ENCODE results near the gene DNAJC18. TPM values are rescaled to one million over a fixed set of nuclear protein-coding genes. Genes with fewer than 3 reads are reported as not detected.
"Not testable (repeated sequence)": the region's sequence is repeated elsewhere in the genome, so short reads cannot be mapped to it uniquely, and the experiment has no call there.

The DNAJC18 gene
- total RNA-seq, 1 experiment from 2014 or later: 2.2 TPM

DNA sequence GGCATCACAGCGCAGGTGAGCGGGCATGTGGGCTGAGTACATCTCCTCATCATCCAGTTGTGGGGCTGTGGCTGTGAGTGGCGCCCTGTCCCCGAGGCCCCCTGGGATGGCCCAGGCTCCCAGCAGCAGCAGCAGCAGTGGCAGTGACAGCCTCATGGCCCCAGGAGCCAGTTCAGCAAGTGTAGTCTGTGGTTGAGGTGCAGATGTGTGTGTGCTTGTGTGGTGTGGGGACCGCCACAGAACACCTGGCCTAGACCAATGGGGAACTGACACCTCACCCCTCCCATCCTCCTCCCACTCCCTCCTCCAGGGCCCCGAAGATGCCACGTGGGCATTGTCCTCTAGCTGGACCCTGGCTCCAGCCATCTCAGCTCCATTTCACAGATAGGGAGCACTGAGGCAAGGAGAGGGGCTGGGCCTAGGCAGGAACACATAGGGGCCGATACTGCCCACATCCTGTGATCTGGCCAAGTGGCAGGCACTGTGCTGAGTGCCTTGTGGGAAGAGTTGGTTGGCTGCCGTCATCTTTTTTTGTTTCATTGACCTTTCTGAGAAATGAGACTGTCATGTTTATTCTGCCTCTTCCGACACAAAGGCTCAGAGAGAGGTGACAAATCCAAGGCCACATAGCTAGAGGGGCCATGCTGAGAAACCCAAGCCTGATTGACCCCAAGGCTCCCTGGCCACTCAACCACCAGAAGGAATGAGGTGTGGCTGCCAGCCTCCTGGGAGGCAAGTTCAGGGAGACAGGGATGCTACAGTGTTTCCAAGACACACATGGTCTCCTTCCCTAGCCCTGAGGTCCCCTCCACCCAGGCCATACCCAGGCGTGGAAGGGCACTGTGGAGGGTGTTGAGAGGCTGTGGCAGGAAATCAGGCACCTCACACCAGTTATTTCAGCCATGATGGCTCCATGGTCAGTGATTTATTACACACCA lies 49.4 kb downstream of the DNAJC18 start, which contains the start of gene MZB1:
TSS of gene MZB1 (minus strand) at position 213 of the 938 bp plus-strand sequence. CDS start at position 156, 57 bp downstream.
- DNase-seq (ENCODE audit: extremely low read depth, low read depth): no peak

DNA sequence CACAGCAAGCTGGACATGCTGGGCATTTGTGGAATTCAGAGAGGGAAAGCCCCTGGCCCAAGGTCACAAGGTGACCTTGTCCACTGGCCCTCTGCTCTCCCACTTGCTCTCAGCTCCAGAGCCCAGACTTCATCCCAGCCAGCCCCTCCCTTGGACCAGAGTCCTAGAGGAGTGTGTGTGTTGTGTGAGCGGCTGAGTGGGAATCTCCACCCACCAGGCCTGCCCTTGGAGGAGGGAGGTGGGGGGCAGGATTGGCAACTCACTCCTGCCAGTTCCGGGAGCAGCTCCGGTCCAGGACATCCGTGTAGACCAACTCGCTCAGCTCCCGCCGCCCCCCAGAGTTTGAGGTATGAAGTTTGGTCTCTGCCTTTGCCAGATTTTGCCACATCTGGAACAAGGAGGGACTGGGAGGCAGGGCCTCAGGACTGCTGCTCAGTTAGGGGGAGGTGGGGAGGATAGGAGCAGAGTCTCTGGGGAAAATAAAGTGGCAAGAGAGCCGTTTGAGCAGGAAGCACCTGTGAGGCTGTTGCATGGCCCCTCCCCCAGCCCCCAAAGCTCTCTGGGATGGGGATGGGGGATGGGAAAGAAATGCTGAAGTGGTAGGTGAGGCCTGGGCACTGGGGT lies 51.0 kb downstream of the DNAJC18 start:
- DNase-seq (ENCODE audit: extremely low read depth, low read depth): no peak

DNA sequence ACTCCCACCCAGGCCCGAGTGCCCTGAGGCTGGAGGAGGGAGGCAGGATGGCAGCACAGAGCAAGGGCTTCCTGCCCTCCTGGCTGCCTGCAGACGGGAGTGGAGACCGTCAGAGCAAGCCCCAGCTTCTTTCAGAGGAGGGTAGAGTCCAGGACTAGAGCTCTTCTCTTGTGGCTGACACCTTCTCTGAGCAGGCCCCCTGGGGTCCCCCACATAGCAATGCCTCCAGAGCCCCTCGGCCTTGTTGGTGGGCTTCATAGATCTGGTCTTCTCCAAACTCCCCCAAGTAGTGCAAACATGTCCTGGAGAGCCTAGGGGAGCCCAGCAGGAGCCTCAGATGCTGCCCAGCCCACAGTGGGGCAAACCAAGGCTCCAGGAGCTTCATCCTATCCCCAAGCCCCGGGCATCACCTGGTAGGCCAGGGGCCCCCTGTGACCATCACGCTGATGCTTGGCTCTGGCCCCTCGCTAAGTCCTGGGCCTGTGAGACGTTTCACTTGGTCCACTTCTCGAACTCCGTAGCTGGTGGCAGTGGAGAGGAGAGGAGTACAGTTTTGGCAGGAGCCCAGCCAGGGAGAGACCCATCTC lies 51.6 kb downstream of the DNAJC18 start:
- DNase-seq (ENCODE audit: extremely low read depth, low read depth): no peak

DNA sequence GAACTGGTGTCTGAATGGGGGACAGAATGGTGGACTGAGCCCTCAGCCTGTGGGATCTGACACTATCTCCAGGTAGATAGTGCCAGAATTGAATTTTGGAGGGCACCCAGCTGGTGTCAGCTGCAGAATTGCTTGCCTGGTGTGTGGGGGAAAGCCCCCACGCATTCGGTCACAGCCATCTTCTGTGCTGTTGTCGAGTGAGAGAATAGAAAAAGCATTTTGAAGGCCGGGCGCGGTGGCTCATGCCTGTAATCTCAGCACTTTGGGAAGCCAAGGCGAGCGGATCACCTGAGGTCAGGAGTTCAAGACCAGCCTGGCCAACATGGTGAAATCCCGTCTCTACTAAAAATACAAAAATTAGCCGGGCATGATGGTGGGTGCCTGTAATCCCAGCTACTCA lies 52.4 kb downstream of the DNAJC18 start:
- DNase-seq (ENCODE audit: extremely low read depth, low read depth): not testable (repeated sequence)

DNA sequence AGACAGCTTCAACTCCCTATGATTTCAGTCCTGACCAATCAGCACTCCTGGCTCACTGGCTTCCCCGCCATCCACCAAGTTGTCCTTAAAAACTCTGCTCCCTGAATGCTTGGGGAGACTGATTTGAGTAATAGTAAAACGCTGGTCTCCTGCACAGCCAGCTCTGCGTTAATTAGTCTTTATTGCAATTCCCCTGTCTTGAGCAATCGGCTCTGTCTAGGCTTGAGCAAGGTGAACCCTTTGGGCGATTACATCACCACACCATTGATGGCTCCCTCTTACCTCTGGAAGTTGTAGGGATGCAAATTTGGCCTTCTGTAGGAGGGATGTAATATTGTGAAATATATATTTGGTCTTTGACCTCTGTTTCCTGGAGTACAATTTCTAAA lies 53.3 kb downstream of the DNAJC18 start:
- no peak for DNase-seq (ENCODE audit: extremely low read depth, low read depth)

DNA sequence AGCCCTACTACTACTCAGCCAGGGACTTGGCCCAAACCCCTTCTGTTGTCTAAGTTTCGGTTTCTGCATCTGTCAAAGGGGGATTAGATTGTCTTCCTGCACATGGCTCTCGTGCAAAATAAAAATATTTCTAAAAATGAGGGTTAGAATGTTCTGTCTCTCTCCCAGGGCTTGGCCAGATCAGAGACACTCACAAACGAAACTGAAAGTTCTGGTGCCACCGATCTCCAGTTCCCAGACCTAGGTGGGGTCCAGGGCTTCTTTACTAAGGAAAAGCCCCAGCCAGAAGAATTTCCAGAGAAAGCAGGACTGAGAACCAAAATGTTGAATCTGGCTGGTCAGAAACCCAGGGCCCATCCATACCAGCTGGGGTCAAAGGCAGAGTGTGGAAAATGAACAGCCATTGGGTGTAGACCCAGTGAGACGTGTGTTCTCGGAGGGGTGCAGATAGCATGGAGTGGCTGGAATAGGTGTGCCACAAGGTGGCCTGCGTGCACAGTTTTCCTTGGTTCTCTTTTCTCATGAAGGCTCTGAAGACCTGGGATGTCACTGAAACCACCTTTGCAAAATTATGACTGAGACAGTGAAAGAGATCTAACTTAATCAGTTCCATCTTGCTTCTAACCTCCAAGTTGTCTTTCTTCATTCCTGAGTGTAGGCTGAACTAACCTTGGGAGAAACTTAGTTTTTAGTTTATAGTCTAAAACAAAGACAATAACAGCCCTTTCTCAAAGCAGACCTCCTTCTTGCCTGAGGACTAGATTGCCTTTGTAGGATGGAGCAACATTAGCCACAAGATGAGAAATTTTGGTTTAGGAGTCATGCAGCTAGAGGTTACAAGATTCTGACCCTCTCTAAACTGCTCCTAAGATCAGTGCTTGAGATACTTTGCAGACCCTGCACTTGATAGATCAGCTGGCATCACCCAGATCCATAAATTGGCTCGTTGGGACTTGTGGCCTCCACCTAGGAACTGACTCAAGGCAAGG lies 54.0 kb downstream of the DNAJC18 start:
- DNase-seq (ENCODE audit: extremely low read depth, low read depth): no peak

DNA sequence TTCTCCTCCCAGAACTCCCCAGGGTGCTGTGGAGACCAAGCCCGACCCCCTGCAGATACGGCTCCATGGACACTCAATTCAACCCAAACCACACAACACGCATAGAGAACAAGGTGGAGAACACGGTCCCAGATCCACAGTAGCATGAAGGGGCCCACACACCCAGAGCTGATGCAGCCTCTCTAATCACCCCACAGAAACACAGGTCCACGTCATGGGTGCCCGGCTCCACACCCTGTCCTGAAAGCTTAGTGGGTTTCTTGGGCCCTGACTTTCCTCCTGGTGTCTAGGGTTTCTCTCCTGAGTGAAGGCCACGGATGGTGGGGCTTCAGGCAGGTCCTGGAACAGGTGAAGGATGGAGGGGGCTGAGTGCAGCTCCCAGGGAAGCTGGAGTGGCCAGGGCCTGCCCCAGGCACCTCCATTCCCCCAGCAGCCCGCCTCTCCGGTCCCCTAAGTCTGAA lies 54.7 kb downstream of the DNAJC18 start:
- no peak for DNase-seq (ENCODE audit: extremely low read depth, low read depth)

DNA sequence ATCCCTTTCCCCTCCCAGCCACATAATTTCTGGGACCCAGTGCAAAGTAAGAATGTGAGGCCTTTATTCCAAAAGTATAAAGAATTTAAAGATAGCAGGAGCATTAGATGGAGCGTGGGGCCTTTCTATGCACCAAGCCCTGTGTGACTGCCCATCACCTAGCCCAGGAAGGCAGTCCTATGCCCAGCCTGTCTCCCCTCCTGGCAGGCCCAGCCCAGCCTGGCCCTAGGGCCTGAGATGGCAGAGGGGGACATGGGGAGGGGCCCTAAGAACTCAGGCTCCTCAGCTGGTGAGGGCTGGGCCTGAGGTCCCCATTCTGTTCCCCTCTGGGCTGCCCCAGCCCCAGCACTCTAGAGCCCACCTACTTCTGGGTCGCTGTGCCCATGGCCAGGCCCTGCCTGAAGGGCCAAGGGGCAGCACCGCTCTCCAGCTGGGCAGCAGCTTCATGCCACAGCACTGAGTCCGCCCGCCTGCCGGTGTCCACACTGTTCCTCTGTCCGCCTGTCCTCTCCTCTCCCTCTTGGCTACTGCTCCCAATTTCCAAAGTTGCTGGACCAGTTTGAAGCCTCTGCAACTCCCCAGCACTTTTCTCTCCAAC lies 55.2 kb downstream of the DNAJC18 start:
- DNase-seq (ENCODE audit: extremely low read depth, low read depth): no peak

DNA sequence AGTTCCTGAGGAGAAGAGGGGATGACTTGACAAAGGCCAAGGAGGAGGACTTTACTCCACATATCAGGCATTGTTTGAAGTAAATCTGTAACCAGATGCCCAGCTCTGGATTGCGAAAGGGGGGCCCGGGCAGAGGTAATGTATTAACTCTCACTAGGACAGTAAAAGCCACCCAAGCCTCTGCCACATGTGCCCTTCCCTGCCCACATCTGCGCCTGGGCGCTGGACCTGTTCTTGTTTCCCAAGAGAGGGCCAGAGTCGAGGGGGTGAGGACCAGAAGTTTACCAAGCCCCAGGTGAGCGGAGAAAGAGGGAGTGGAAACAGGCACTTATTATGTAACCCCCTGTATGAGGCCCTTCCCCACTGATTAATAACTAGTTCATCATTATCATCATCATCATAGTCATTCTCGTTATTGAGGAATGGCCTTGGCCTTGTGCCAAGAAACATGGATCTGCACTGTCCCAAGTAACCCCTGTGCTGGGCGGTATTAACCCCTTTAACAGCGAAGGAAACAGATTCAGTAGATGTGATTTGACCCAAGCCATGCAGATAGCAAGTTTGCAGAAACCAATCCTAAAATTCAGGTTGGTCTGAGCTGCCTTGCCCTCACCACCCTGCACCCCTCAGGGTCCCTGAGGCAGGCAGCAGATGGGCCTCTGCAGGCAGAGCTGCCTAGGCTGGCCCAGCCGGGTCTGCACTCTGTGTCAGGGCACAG lies 55.9 kb downstream of the DNAJC18 start, which contains the start of gene SLC23A1:
TSS of gene SLC23A1 (minus strand) at position 23 of the 718 bp plus-strand sequence. CDS start 44 bp downstream, outside the sequence.
- no peak for DNase-seq (ENCODE audit: extremely low read depth, low read depth)

DNA sequence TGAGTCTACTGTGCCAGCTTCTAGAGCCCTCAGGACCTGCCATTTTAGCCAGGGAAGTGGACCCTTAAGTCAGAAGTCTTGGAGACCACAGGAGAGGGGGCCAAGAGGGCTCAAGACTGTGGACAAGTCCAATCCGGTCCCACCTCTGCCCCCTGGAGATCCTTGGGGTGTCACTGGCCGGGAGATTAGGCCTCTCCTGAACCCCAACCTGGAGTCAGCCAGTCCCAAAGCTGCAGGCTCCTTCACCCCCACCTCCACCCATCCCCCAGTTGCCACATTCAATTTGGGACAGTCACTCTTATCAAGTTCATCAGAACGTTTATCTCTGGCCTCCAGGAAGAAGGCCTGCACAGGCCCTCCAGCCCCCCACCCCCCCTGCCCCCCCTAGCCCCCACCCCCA lies 56.5 kb downstream of the DNAJC18 start:
- no peak for DNase-seq (ENCODE audit: extremely low read depth, low read depth)

DNA sequence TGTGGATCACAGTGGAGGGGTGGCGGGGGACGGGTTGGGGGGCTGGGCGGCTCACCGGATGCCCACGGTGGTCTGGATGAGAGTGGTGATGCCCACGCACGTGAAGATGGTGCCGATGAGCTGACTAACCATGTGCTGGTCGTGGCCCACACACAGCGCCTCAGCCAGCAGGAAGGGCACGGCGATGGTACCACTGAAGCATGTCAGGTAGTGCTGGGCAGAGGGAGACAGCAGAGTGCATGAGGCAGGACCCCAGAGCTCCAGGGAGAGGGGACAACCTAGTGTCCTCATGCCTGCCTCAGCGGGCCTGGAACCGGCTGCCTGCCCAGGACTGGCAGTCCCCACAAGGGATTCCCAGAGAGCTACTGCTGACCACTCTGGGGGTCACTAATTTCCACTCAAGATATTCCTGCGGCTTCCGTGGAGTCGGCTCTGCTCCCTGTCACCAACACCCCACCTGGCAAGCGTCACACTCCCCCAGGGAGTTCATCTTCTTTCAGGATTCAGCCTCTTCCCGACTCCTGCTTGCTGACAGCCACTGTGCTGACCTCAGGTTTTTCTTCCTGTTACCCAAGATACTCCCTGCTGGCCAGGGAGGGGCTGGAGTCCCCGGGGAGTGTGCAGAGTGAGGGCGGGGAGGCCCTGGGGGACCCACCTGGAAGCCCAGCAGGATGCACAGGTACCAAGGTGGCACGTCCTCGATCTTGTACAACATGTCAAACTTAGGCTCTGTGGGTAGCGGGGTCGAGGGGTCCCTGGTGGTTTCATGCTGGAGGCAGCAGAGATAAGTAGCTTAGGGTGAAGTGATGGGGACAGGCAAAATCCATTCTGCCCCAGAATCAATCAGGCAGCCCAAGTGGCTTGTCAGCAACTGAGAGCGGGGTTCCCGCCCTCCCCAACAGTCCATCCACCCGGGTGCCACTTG lies 57.2 kb downstream of the DNAJC18 start:
- no peak for DNase-seq (ENCODE audit: extremely low read depth, low read depth)

DNA sequence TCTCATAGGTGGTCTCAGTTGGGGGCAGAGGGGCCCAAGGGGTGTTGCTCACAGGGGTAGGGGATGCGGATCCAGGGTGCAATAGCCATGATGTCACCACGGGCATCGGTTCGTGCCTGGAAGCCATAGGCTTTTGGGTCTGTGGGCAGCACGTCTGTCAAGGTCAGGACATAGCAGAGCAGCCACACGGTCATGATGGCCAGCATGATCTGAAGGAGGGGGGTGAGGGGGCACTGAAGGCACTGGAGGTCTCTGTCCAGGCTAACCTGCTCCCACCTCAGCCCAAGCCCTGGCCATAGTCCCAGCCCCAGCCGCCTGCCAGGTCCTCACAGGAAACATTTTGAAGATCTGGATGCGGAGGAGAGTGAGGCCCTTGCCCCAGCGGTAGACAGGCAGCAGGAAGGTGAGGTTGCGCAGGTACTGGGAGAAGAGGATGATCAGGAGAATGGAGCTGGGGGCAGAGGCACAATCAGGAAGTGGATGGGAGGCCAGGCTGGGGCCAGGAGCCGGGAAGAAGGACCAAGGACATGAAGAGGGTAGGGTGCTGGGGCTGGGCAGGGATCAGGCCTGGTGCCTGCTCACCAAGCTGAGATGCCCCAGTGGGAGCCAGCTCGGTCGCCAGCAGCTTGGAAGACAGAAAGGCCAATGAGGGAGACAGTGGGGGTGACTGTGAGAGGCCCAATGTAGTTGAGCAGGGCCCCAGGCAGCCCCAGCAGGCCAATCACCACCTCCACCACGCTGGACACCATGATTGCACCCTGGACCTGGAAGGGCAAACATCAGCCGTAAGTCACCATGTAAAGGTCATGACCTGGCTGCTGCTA lies 59.5 kb downstream of the DNAJC18 start:
- DNase-seq (ENCODE audit: extremely low read depth, low read depth): no peak

DNA sequence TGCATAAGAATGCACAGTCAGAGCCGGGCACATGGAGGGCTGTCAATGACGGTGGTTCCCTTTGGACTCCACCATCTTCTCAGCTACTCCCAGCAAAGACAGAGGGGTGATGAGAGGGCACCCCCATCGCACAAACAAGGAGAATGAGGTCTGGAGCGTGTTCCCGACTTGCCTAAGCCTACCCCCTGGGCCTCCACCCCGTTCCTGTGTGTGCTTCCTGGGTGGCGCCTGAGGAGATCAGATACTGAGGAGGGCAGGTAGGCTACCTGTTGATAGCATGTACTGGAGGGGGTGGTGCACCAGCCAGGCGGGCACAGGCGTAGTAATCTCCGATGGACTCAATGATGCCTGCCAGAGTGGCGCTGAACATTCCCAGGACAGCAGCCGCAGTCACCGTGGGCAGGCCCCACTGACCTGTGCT lies 60.4 kb downstream of the DNAJC18 start:
- DNase-seq (ENCODE audit: extremely low read depth, low read depth): no peak

DNA sequence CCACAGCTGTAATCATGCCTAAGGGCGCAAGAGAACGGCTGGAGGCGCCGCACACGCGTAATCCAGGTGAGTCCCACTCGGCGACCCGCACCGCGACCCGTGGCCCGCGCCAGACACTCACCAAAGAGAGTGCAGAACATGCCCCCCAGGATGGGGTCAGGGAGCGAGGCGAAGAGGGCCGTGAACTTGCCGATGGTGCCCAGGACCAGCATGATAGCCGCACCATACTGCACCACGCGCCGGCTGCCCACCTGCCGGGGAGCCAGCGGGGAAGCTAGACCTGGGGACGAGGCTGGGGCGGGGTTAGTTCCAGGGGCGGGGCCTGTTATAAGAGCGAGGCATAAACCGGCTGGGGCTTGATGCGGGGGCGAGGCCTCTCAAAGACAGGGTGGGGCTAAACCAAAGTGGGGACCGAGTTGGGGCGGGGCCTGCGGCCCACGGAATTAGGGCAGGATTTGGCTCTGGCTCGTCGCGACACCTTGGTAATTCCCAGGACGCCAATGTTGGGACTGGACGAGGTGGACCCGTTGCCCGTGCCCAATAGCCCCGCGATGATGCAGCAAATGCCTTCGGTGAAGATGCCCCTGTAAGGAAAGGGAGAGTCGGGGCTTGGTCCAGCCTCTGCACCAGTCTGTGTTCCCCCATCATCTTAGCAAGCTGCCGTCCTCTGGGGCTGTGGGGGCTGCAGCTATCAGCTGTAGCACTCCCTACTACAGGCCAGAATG lies 61.1 kb downstream of the DNAJC18 start:
- DNase-seq (ENCODE audit: extremely low read depth, low read depth): no peak

DNA sequence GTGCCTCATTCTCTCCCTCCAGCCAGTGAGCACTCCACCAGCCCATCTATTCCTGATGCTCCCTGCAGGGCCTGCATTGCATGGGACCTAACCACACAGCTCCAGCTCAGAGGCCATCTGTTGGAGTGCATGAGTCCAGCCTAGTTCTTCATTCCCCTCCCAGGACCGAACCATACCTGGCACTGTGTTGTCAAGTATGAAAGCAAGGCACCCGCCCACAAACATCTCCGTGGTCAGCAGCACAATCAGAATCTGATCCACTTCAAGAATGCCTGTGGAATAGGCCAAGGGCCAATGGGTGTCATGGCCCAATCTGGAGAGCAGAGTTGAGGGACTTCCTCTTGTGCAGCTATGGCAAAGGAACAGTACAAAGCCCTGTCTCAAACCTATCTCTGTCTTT lies 62.1 kb downstream of the DNAJC18 start:
- no peak for DNase-seq (ENCODE audit: extremely low read depth, low read depth)

DNA sequence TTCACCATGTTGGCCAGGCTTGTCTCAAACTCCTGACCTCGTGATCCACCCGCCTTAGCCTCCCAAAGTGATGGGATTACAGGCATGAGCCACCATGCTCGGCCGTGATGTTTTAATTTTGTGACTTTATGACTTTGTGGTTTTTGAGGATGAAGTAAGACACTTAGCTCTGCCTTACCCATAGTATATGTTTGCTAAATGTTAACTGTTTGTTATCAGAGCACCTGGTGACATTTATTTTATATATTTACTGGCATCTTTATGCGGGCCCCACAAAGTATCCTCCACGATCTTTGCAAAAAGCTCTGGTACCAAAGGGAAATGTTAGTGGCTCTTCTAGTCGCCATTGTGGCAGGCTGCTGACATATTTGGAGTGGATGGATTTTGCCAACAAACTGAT lies 63.0 kb downstream of the DNAJC18 start:
- no peak for DNase-seq (ENCODE audit: extremely low read depth, low read depth)
